Prostate gland (tissue), 2 donors: Measurements from ENCODE around the gene PSMB5. TPM values are rescaled to one million over a fixed set of nuclear protein-coding genes. Genes with fewer than 3 reads are reported as not detected.

Source experiments
- DNase-seq: peaks from one replicate; pipeline ENCODE4 v3.0.0-alpha.2; 2019; ENCODE audit warnings: low spot score
- H3K27ac ChIP-seq, 2 donors: fragments of 200-600 bp; sonication (generic); 2 replicates each; pipeline ENCODE4 v1.5.1; 2017 to 2019
- H3K27me3 ChIP-seq: fragments of 200-600 bp; sonication (generic); replicated peaks from 2 replicates; pipeline ENCODE4 v1.5.1; 2019; ENCODE audit not compliant: insufficient read depth
- H3K36me3 ChIP-seq, 2 donors: fragments of 200-600 bp; sonication (generic); 1 replicate in 1 of 2; 2 replicates in 1 of 2; pipeline versions ENCODE4 v1.5.1 to v1.8.1; 2017 to 2019
- H3K4me1 ChIP-seq: fragments of 200-600 bp; sonication (generic); replicated peaks from 2 replicates; pipeline ENCODE4 v1.5.1; 2019
- H3K4me3 ChIP-seq, 2 donors: fragments of 200-600 bp; sonication (generic); 2 replicates each; pipeline ENCODE4 v1.5.1; 2017 to 2019
- H3K9me3 ChIP-seq: fragments of 200-600 bp; sonication (generic); 2 replicates; pipeline ENCODE4 v1.5.1; 2017
- CTCF ChIP-seq, 4 experiments: fragments of 200-600 bp in 2 of 4; fragments of 450-650 bp in 2 of 4; sonication (generic) in 2 of 4; IDR thresholded peaks; 1 replicate in 3 of 4; 2 replicates in 1 of 4; pipeline ENCODE4 v1.5.1; 2016 to 2019; ENCODE audit warnings: antibody characterized with exemption in 4 of 4, mild to moderate bottlenecking in 2 of 4, moderate library complexity in 2 of 4
- POLR2A ChIP-seq: fragments of 450-650 bp; IDR thresholded peaks from one replicate; pipeline ENCODE4 v1.6.1; 2016; ENCODE audit warnings: antibody characterized with exemption, mild to moderate bottlenecking
- POLR2AphosphoS5 ChIP-seq: sonication (generic); formaldehyde crosslinking; IDR thresholded peaks from one replicate; pipeline ENCODE4 v1.6.1; 2017; ENCODE audit warnings: antibody characterized with exemption
- WGBS: methylation state at CpG from one replicate; pipeline ENCODE4 v1.1.5; 2018; 5-methylcytosine and 5-hydroxymethylcytosine counted together
- intact Hi-C: fragments of 100-400 bp; cut with DNase I; formaldehyde crosslinking; loops from one replicate; pipeline ENCODE4 v1.14.2; 2022
- total RNA-seq, 2 donors: library from RNA; depleted of rRNA; stranded (reverse); fragments of >200 nt; gene quantifications; one replicate each; pipeline ENCODE4 v1.1.0, GENCODE V29; 2016

Gene PSMB5
- total RNA-seq, 2 donors from 2014 or later = 124 to 152 TPM

GRCh38 chr14:23047751-23048693 is 13.3 kb upstream of the PSMB5 start:
- 84% methylated on average over 84 of the region's 85 CpGs for WGBS
- H3K27ac ChIP-seq = no peak overlapping the region

GRCh38 chr14:23047034-23047634 is 12.4 kb upstream of the PSMB5 start:
- TF ChIP-seq POLR2A (no peak), POLR2AphosphoS5 (no peak), CTCF (IDR thresholded peaks at IDR 0.05) (no peak)
- Histone ChIP-seq H3K9me3 (no peaks in the 10 kb centered on the region), H3K27ac (no peak overlapping the region), H3K4me3 (no peak overlapping the region), H3K36me3 (no peaks in the 10 kb centered on the region), H3K27me3 (no peaks in the 10 kb centered on the region), H3K4me1 (no peaks in the 10 kb centered on the region)
- intact Hi-C loops = no loop called here
- no peak for DNase-seq
- WGBS = 63% methylated on average over 6 of the region's 6 CpGs

More at GRCh38 chr14:23047751-23048693, 13.3 kb upstream of the PSMB5 start:
- H3K4me1 ChIP-seq = no peaks in the 10 kb centered on the region
- no peak for TF ChIP-seq POLR2AphosphoS5
- H3K4me3 ChIP-seq = no peak overlapping the region
- DNase-seq = no peak
- intact Hi-C loops = no loop called here
- no peaks in the 10 kb centered on the region for H3K27me3 ChIP-seq
- no peaks in the 10 kb centered on the region for H3K9me3 ChIP-seq
- H3K36me3 ChIP-seq = no peaks in the 10 kb centered on the region

- WGBS = 86% methylated on average over 13 of the region's 13 CpGs
- intact Hi-C loops = no loop called here
- no peak for DNase-seq
Observed at GRCh38 chr14:23045419-23046357, 11.0 kb upstream of the PSMB5 start.

GRCh38 chr14:23044840-23045239 is 10.1 kb upstream of the PSMB5 start:
- no peaks in the 10 kb centered on the region for H3K4me1 ChIP-seq
- H3K4me3 ChIP-seq = no peak overlapping the region
- no peak for DNase-seq
- no peaks in the 10 kb centered on the region for H3K36me3 ChIP-seq
- 81% methylated on average over 8 of the region's 8 CpGs for WGBS
- TF ChIP-seq POLR2AphosphoS5 (no peak), CTCF (IDR thresholded peaks at IDR 0.05) (no peak), POLR2A (no peak)
- H3K27ac ChIP-seq = no peak overlapping the region
- no peaks in the 10 kb centered on the region for H3K27me3 ChIP-seq
- intact Hi-C loops = no loop called here
- no peaks in the 10 kb centered on the region for H3K9me3 ChIP-seq

More at GRCh38 chr14:23045419-23046357, 11.0 kb upstream of the PSMB5 start:
- Histone ChIP-seq H3K36me3 (no peaks in the 10 kb centered on the region), H3K27me3 (no peaks in the 10 kb centered on the region), H3K4me1 (no peaks in the 10 kb centered on the region), H3K4me3 (no peak overlapping the region), H3K27ac (no peak overlapping the region), H3K9me3 (no peaks in the 10 kb centered on the region)
- no peak for TF ChIP-seq POLR2AphosphoS5
- no peak for TF ChIP-seq CTCF (IDR thresholded peaks at IDR 0.05)
- TF ChIP-seq POLR2A = no peak

GRCh38 chr14:23043754-23044153 is 9.1 kb upstream of the PSMB5 start:
- no peak for DNase-seq
- Histone ChIP-seq H3K27me3 (no peaks in the 10 kb centered on the region), H3K4me3 (no peak overlapping the region), H3K27ac (no peak overlapping the region), H3K36me3 (no peaks in the 10 kb centered on the region), H3K4me1 (no peaks in the 10 kb centered on the region), H3K9me3 (no peaks in the 10 kb centered on the region)
- WGBS = 75% methylated on average over 3 of the region's 3 CpGs
- intact Hi-C loops = no loop called here
- TF ChIP-seq POLR2AphosphoS5 (no peak), POLR2A (no peak), CTCF (IDR thresholded peaks at IDR 0.05) (no peak)
